LHCN-M2 (cell line): Measurements from ENCODE around the gene FAM168A. TPM values are rescaled to one million over a fixed set of nuclear protein-coding genes. Genes with fewer than 3 reads are reported as not detected.
"Not testable (repeated sequence)": the region's sequence is repeated elsewhere in the genome, so short reads cannot be mapped to it uniquely, and the experiment has no call there.

ENCODE experiments used
- DNase-seq: peaks from one replicate; pipeline ENCODE4 v3.0.0-alpha.2; 2012; ENCODE audit warnings: low read depth
- total RNA-seq: library from RNA; depleted of rRNA; stranded (reverse); fragments of >200 nt; gene quantifications from 2 replicates; pipeline ENCODE4 v1.2.3, GENCODE V29; 2014

Gene FAM168A
- total RNA-seq, 1 experiment from 2014 or later, result 23.7 TPM

DNA sequence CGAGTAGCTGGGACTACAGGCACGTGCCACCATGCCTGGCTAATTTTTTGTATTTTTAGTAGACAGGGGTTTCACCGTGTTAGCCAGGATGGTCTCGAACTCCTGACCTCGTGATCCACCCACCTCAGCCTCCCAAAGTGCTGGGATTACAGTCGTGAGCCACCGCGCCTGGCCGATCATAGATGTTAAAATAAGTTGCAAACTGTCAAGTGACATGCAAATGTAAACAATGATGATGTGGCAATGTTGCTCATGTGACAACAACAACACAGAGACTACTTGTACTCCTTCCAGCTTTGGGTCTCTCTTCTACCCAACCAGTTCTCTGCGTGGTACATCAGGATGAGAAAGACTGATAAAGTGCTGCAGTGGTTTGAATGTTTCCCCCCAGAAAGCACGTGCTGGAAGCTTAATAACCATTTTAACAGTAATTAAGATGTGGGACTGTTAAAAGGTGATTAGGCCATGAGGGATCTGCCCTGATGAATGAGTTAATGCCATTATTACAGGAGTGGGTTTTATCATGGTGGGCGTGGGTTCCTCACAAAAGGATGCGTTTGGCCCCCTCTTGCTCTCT, 127.8 kb downstream of the FAM168A start:
- DNase-seq, result not testable (repeated sequence)

DNA sequence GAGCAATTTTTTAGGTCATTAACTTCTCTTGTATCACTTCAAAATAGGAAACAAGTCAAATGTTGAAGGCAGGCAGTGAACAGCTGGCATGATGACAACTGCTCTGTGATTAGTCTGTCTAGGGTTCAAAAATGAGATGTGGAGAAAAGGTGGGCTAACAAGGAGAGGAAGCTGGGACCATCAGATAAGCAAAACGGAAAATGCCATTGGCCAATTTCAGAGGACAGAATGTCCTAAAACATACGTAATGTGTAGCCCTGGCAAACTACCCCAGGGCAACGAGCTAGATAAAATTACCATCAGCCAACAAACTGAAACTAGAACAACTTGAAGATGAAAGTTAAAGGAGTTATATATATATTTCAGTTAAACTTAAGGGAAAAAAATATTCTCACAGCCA, 128.5 kb downstream of the FAM168A start:
- no peak for DNase-seq

DNA sequence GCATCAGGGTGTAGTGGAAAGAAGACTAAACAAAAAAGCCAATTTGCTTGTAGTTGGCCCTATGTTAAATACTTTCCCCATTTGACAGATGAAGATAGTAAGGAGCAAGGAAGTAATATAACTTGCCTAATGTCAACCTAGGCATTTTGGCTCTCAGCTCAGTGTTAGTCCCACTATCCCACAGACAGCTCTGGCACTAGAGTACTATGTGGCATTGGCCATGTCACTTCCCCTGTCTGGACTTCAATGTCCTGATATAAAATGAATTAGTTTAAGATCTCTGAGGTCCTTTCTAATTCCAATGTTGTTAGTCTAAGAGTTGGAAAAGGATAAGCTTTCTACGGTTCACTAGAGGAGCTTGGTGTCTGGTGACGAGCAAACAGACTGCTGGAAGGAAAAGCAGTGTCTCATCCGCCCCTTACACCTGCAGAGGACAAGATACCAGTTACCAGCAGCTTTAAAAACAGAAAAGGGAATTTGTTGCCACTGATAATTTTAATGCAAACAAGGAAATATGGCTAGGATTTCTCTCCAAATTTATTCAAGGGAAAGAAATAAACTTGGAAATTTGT, 129.2 kb downstream of the FAM168A start:
- DNase-seq, result no peak

DNA sequence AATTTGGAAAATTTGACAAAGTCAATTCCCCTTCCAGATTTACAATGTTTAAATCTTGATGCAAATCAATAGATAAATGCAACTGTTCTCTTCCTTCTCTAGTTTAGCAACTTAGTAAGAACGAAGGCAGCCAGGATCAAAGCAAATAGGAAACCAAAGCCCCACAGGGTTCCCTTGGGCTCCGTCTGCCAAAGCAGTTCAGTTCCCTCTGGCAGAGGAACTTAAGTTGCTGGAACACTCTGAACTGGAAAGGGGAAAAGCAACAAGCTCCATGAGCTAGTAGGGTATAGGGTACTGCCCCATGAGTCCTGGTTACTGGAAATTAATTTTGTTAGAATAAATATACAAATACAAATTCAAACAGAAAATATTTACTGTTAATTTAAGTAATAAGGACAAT, 130.4 kb downstream of the FAM168A start:
- no peak for DNase-seq

DNA sequence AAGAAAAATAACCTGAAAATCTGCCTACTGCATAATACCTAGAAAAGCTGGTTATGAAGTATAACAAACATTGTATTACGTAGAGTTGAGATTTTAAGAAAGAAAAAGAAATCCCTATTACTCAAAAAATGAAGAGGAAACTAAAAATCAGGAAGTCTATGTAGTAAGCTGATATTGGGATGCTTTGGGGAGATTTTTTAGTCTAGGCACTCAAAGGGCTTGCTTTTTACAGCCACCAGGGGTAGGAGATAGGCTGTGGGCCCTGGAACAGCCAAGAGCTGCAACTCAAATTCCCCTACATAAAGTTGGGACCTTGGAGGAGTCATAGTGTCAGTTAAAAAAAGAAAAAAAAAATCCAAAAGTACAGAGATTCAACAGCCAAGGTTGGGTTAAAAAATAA, 131.3 kb downstream of the FAM168A start:
- DNase-seq, result no peak

DNA sequence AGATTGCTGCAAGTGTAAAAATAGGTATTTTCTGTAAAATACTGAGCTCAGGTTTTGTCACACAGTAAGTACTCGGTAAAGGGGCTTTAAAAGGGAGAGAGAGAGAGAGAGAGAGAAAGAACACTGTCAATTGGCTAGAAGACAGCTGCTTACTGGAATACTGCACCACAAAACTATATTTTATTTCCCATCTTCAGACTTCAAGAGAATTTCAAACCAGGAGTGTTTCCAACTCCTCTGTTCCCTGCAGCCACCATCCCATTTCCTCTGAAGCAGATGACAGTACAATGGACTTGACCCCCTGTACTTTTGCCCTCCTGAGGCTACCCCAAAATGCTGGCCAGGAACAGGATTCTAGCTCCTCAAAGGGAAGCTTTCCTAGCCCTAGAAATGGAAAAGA, 132.0 kb downstream of the FAM168A start:
- peak; percentile 25 for DNase-seq

DNA sequence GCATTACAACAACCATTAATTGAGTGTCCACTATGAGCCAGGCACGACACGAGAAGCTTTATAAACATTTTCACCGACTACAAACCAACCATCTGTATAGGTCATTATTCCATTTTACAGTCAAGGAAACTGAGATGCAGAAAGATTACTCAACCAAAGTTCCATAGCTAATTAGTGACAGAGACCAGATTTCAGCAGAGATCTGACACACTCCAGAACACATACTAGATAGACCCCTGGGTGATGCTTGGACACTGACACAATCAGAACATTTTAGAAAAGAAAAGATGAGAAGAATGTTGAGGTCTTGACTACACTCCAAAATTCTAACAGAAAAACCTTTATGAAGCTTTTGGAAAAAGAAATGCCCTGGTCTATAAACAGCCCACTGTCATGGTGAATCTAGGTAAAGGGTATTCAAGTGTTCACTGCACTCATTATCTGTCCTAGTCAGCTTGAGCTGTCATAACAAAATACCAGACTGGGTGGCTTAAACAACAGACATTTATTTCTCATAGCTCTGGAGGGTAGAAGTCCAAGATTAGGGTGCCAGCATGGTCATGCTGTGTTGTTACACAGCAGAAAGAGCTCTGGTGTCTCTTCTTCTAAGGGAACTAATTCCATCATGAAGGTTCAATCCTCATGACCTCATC, 132.8 kb downstream of the FAM168A start:
- no peak for DNase-seq

DNA sequence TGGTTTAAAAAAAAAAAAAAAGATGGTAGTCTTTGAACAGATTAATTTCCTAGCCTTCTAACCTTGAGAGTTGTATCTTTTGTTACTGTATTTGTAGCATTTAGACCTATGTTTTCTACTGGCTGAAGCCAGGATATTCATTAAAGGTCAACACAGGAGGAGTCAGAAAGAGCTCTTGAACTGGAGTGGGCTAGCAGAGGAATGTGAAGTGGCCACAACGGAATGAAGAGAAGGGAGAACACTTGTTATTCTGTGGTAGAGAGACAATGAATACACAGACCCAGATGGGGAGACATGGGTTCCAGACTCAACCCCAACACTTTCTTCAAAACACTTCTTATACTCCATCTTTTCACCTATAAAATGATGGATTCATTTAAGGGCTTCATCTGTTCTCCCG, 133.6 kb downstream of the FAM168A start:
- peak; percentile 54 for DNase-seq

DNA sequence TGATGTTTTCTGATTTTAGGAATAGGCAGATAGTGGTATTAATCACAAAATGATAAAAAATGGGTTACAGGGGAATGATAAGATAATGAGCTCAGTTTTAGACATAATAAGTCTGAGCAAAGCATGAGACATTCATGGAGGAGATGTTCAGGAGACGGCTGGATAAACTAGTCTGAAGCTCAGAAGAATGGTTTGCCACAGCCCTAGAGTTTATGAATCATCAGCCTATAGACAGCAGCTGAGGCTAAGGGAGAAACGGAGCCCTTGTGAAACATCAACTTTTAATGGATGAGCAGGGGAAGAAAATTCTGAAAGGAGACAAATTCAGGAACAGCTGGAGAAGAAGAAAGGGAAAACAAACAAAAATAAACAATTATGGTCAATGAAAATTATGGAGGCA, 134.6 kb downstream of the FAM168A start:
- DNase-seq, result peak; percentile 91

DNA sequence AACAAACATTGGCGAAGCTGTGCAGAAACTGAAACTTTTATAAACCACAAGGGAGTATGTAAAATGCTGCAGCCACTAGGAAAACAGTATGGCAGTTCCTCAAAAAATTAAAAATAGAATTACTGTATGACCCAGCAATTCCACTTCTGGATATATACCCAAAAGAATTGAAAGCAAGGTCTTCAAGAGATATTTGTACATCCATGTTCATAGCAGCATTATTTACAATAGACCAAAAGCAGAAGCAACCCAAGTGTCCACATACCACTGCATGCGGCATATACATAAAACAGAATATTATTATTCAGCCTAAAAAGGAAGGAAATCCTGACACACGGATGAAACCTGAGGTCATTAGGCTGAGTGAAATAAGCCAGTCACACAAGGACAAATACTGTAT, 135.9 kb downstream of the FAM168A start:
- no peak for DNase-seq

DNA sequence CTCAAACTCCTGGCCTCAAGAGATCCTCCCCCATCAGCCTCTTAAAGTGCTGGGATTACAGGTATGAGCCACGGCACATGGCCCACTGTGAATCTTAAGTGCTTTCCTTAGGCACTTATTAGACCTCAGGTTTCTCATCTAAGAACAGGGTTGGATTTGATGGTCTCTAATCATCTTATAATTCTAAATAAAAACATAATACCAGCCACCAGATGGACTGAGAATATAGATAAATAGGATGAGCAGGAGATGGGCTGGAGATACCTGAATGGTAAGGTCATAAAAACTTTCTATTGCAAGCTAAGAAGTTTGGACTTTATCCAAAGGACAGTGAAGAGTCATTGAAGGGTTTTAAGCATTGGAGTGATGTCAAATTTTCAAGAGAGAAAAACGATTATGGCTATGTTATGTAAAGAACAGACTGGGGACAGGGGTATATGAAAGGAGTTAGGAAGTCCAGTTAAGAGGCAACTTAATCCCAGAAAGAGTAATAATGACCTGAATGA, 136.5 kb downstream of the FAM168A start:
- DNase-seq, result no peak

DNA sequence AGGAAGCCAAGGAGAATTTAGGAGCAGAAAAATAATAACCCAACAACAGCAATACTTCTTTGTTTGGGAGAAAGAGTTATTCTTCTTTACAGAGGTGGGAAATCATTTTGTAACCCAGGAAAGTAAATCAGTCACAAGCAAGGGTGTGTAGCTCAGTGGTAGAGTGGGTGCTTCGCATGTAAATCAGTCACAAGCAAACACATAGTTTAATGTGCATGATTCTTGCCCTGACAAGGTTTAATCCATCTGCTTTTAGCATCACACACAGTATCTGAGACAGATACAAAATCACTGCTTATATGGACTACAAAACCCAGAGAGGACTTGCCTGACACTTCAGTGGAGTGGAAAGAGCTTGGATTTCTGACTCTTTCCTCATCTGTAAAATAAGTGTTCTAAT, 139.7 kb downstream of the FAM168A start:
- no peak for DNase-seq

DNA sequence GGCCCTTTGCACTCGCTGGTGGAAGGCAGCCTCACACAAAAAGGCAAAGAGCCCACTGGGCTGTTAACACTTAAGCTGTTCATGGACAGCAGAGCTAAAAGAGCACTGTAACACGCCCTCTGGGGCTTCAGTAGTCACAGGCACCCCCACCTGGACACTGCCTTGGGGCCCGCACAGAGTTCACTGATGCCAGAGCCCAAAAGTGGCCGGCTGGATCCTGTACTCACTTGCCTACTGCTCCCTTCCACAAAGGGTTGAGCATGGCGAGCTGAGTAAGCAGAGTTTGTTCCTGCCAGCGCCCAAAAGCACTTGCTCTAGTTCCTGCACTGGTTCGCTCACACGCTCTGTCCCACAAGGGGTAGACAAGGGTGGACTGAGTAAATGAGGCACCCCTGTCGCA, 142.9 kb downstream of the FAM168A start:
- DNase-seq, result no peak

DNA sequence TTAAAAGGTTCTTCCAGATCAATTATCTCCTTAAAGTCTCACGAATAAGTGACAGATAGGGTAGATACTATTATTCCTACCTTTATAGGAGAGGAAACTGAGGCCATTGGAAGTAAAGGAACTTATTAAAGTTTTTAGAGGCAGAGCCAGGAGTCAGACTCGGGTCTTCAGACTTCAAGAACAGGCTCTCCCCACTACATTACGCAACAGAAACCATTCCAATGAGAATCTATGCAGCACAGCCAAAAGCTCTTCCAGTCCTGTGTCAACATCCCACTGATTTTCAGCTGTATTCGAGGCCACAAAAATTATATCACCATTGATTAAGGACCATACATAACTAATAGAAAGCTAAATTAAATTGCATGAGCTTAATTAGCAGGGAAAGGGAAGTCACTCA, 144.3 kb downstream of the FAM168A start:
- DNase-seq, result no peak

DNA sequence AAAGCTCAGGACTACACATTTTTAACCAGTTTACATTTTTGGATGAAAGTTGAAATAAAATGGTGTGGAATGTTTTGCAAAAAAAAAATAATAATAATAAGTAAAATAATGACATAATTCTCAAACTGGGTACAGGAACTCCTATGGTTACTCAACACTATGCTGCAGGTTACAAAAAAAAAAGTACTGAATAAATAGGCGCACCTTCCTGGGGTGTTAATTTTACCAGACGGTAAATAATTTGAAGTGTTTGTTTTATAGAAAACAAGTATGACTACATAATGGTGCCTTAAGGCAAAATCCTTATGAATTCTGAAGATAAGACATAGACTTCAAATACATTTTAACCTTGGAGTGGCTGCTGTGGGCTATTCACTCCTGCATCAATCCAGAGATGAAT, 145.2 kb downstream of the FAM168A start:
- no peak for DNase-seq

DNA sequence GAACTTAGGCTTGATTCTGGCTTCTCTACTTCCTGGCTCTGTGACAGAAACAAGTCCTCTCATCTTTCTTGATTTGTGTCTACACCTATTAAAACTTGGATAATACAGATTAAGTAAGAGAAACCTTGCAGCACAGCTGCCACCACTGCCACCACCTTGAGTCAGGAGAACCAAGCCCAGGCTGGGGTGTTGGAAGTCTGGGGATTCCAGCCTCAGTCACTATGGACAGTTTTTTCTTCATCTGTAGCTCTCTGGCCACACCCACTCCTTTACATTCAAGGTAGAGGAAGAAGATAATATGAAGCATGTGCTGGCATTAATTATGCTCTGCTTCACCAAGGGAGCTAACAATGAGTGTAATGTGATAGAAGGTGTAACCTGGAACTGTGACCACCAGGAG, 146.0 kb downstream of the FAM168A start:
- DNase-seq, result no peak

DNA sequence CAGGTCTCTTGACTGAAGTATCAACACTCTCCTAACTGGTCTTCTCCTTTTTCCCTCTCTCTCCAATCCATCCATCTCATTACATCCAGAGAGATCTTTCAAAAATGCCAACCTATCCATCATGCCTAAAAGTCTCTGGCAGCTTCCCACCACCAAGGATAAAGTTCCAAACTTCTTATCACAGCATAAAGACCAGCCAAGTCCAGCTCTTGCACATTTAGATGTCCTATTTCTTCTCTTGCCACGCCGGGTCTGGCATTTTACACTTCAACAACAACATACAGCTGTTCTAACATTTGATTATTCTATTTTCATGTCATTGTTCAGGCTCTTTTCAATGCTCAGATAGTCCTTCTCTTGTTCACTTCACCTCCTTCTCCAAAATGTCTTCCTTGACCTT, 151.1 kb downstream of the FAM168A start:
- DNase-seq, result no peak

DNA sequence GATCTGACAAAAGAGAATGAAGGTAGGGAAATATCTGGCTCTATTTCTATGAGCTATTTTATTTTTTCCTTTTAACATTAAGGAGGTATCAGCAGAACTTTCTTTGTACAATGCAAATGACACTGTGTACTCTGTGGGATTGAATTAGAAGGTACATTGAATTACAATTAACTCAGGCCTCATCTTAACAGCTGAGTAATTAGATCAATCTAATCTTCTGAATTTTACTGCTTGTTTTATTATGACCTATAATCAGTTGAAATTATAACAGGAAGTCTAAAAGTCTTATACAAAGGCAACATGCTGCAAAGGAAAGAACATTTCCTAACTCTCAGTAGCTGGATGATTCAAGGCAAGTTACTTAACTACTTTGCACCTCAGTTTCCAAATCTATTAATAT, 151.9 kb downstream of the FAM168A start:
- no peak for DNase-seq

DNA sequence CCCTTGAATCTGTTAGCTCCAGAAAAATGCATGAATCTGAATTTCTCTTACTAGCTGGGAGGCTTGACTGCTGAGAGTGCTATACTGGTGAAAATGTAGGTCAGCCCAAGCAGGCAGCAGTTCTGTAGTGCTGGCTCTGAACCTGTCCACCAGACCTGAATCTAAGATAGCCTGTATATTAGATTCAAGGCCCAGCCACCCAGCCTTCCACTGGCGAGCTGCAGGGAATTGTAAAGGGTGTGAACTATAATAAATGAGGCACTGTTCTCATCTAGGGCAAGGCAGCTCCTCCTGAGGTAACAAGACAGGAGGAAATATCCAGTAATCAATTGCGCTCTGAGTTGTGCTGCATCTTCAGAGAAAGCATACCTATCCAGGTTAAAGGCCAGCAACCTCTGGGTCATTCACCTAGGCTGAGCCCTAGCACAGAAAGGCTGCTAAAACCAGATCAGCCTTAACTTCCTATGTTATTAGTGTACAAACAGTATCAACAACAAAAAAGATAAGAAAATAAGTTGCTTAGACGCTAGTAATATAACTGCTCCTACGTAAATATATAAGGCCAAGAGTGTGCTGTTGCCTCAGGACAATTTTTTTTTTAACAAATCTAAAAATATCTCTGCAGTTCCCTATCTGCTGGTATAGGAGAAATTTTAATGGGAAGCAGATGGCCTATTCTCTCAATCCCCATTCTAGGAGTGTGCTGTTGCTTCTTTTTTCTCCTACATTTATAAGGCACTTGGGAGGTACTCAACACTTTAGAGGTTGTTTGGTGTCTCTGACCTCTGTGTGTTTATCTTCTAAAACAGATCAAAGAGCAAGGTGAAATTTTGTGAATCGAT, 158.7 kb downstream of the FAM168A start:
- DNase-seq, result no peak

DNA sequence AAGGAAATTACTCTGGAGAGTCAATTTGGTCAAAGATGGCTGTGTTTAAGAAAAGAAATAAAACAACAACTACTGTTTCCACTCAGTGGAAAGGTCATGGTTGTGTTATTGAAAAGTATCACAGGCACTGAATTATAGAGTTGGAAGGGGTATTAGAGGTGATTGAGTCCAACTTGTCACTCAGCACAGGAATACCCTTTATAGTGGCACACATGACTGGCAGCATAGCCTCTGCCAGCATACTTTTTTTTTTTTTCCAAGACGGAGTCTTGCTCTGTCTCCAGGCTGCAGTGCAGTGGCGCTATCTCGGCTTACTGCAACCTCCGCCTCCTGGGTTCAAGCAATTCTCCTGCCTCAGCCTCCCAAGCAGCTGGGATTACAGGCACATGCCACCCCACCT, 161.1 kb downstream of the FAM168A start:
- DNase-seq, result not testable (repeated sequence)

DNA sequence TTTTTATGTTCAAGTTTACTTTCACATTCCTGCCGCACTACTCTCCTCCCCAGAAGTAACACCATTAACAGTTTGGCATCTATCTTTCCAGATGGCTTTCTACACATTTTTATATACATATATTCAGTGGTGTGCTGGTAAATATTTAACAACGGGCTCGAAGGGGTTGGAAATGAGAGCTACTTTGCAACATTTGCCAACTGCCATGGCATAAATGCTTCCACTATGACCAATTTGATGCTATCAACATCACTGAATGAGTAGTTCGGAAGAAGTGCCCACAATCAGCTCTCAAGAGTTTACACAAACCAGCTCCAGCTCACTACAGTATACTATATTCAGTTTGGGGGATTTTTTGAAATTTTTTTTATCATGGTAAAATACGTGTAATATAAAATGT, 166.5 kb downstream of the FAM168A start:
- no peak for DNase-seq

DNA sequence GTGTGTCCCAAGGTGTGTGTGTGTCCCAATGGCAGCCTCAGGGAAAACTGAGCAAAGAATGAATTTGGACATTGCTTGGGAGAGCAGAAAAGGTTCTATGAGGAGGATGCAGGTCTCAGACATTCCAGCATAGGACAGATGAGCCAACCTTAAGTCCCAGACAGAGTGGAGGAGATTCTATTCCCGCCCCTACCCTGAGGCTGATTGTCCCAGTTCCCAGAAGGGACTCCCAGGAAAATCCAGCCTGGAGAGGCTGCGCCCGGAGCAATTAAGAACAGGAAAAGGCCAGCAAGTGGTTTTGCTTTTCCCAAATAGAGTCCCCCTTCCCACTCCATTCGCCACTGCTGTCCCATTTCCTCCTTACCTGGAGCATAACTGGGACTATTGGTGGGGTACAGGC, 167.6 kb downstream of the FAM168A start:
- no peak for DNase-seq
